NB4 (cell line): Measurements from ENCODE around the gene CMSS1.

Source experiments
- DNase-seq: peaks from one replicate; pipeline ENCODE4 v3.0.0; 2010; ENCODE audit warnings: low read depth
- H3K4me3 ChIP-seq: one replicate; pipeline ENCODE4 v1.5.1; 2011; ENCODE audit warnings: mild to moderate bottlenecking, low read depth, low read length, moderate library complexity
- CTCF ChIP-seq: IDR thresholded peaks from one replicate; pipeline ENCODE4 v1.5.1; 2012; ENCODE audit warnings: low read depth, low read length
- MAX ChIP-seq: IDR thresholded peaks from 2 replicates; pipeline ENCODE4 v1.6.1; 2011; ENCODE audit warnings: low read depth, low read length
- MYC ChIP-seq: IDR thresholded peaks from 2 replicates; pipeline ENCODE4 v1.6.1; 2011; ENCODE audit warnings: low read depth, low read length
- POLR2A ChIP-seq: IDR thresholded peaks from 2 replicates; pipeline ENCODE4 v1.6.1; 2011; ENCODE audit warnings: mild to moderate bottlenecking; ENCODE audit not compliant: insufficient read length; ENCODE audit errors: extremely low read depth

CMSS1 gene

GRCh38 chr3:100072326-100073048 is 254.8 kb downstream of the CMSS1 start:
- peak; percentile 87 for DNase-seq
- peak overlapping the region; percentile 45 for H3K4me3 ChIP-seq
- TF ChIP-seq CTCF (no peak), MAX (peak; percentile 37), POLR2A (no peak), MYC (peak; percentile 24; the same call in 1 of the 2 replicates)

GRCh38 chr3:100073049-100073713 is 255.5 kb downstream of the CMSS1 start:
- TF ChIP-seq POLR2A (no peak), MYC (no peak), CTCF (no peak), MAX (no peak)
- peak overlapping the region; percentile 45 for H3K4me3 ChIP-seq
- DNase-seq: no peak

GRCh38 chr3:100073714-100074307 is 256.1 kb downstream of the CMSS1 start:
- peak overlapping the region; percentile 45 for H3K4me3 ChIP-seq
- TF ChIP-seq MAX: 0 out of 2 replicates have a peak, but pooled peaks have one; percentile 23
- TF ChIP-seq MYC: no peak
- DNase-seq: peak; percentile 87

- no peak for TF ChIP-seq POLR2A
- no peak for TF ChIP-seq MAX
- no peak for TF ChIP-seq CTCF
- TF ChIP-seq MYC: no peak
- no peak for DNase-seq
- no peak overlapping the region for H3K4me3 ChIP-seq
These were observed 257.5 kb downstream of the CMSS1 start for GRCh38 chr3:100075196-100075595.

- no peak for TF ChIP-seq MAX
- TF ChIP-seq MYC: no peak
- TF ChIP-seq CTCF: no peak
- TF ChIP-seq POLR2A: no peak
- DNase-seq: peak; percentile 55
- no peak overlapping the region for H3K4me3 ChIP-seq
These were observed 258.4 kb downstream of the CMSS1 start for GRCh38 chr3:100075851-100076730.
